Breast epithelium (tissue), 4 donors: ENCODE measurements around the gene C1QTNF8. TPM values are rescaled to one million over a fixed set of nuclear protein-coding genes. Genes with fewer than 3 reads are reported as not detected.

ENCODE experiments used
- DNase-seq, 2 donors: peaks; one replicate each; pipeline ENCODE4 v3.0.0-alpha.2; 2019; ENCODE audit warnings: low spot score in 2 of 2
- H3K27ac ChIP-seq, 2 donors: fragments of 200-600 bp; sonication (generic) in 1 of 2; one replicate each; pipeline ENCODE4 v1.5.1; 2016 to 2019; ENCODE audit warnings: mild to moderate bottlenecking in 1 of 2
- H3K27me3 ChIP-seq, 2 donors: fragments of 200-600 bp; sonication (generic) in 1 of 2; one replicate each; pipeline versions ENCODE4 v1.5.1 to v1.6.0; 2017 to 2019; ENCODE audit warnings: control low read depth in 1 of 2, mild to moderate bottlenecking in 1 of 2
- H3K36me3 ChIP-seq: fragments of 200-600 bp; one replicate; pipeline ENCODE4 v1.5.1; 2019
- H3K4me1 ChIP-seq, 2 donors: fragments of 200-600 bp; sonication (generic); one replicate each; pipeline ENCODE4 v1.5.1; 2016 to 2019; ENCODE audit warnings: control low read depth in 1 of 2
- H3K4me3 ChIP-seq, 3 donors: fragments of 200-600 bp; sonication (generic); 1 replicate in 2 of 3; 2 replicates in 1 of 3; pipeline ENCODE4 v1.5.1; 2016 to 2019; ENCODE audit warnings: mild to moderate bottlenecking in 3 of 3, moderate library complexity in 2 of 3
- H3K9me3 ChIP-seq, 2 donors: fragments of 200-600 bp; sonication (generic) in 1 of 2; one replicate each; pipeline ENCODE4 v1.5.1; 2016 to 2019; ENCODE audit warnings: control low read depth in 1 of 2
- CTCF ChIP-seq, 3 donors: fragments of 450-650 bp; IDR thresholded peaks; one replicate each; pipeline ENCODE4 v1.5.1; 2016 to 2017; ENCODE audit warnings: antibody characterized with exemption in 3 of 3, mild to moderate bottlenecking in 3 of 3, moderate library complexity in 3 of 3
- POLR2A ChIP-seq: fragments of 450-650 bp; IDR thresholded peaks from one replicate; pipeline ENCODE4 v1.6.1; 2016; ENCODE audit warnings: antibody characterized with exemption, mild to moderate bottlenecking, moderate library complexity
- POLR2AphosphoS5 ChIP-seq, 3 donors: sonication (generic); formaldehyde crosslinking; IDR thresholded peaks; one replicate each; pipeline ENCODE4 v1.6.1; 2017; ENCODE audit warnings: antibody characterized with exemption in 3 of 3
- intact Hi-C: fragments of 100-400 bp; cut with DNase I; formaldehyde crosslinking; loops from one replicate; pipeline ENCODE4 v1.15.1; 2023; ENCODE audit warnings: low total_unique reads
- total RNA-seq, 3 donors: library from RNA; depleted of rRNA; stranded (reverse); fragments of >200 nt; gene quantifications; one replicate each; pipeline ENCODE4 v1.1.0, GENCODE V29; 2016

Gene C1QTNF8
- total RNA-seq, result not detected

GRCh38 chr16:1096169-1097082, at the start of gene C1QTNF8:
TSS of gene C1QTNF8 (minus strand) at chr16:1096244. CDS start at chr16:1094922, 1,322 bp downstream.
- Histone ChIP-seq H3K27me3 (peaks cover 0 to 86% of the 10 kb centered on the region in 2 donors), H3K36me3 (no peaks in the 10 kb centered on the region), H3K4me3 (no peak within 1 kb of the TSS), H3K4me1 (no peaks in the 10 kb centered on the region), H3K27ac (no peak within 1 kb of the TSS), H3K9me3 (no peaks in the 10 kb centered on the region)
- TF ChIP-seq POLR2AphosphoS5 (IDR thresholded peaks at IDR 0.05) (no peak), CTCF (IDR thresholded peaks at IDR 0.05) (no peak), POLR2A (no peak)
- no peak for DNase-seq
- intact Hi-C loops, result no loop called here

GRCh38 chr16:1145383-1146100, 49.5 kb upstream of the C1QTNF8 start:
- Histone ChIP-seq H3K9me3 (peaks cover 3 to 6% of the 10 kb centered on the region in 2 donors), H3K4me3 (no peak overlapping the region), H3K4me1 (no peaks in the 10 kb centered on the region), H3K27ac (no peak overlapping the region), H3K27me3 (peaks cover 0 to 69% of the 10 kb centered on the region in 2 donors), H3K36me3 (no peaks in the 10 kb centered on the region)
- no peak for DNase-seq
- TF ChIP-seq CTCF (IDR thresholded peaks at IDR 0.05), result no peak
- TF ChIP-seq POLR2A, result no peak
- TF ChIP-seq POLR2AphosphoS5 (IDR thresholded peaks at IDR 0.05), result no peak
- intact Hi-C loops, result no loop called here

GRCh38 chr16:1144476-1145382, 48.7 kb upstream of the C1QTNF8 start:
- Histone ChIP-seq H3K36me3 (no peaks in the 10 kb centered on the region), H3K4me1 (no peaks in the 10 kb centered on the region), H3K27me3 (peaks cover 0 to 67% of the 10 kb centered on the region in 2 donors), H3K9me3 (peaks cover 3 to 6% of the 10 kb centered on the region in 2 donors), H3K4me3 (no peak overlapping the region), H3K27ac (no peak overlapping the region)
- no peak for DNase-seq
- intact Hi-C loops, result no loop called here
- TF ChIP-seq POLR2AphosphoS5 (IDR thresholded peaks at IDR 0.05) (no peak), CTCF (IDR thresholded peaks at IDR 0.05) (no peak), POLR2A (no peak)

GRCh38 chr16:1143761-1144450, 47.9 kb upstream of the C1QTNF8 start:
- Histone ChIP-seq H3K27ac (no peak overlapping the region), H3K27me3 (peaks cover 0 to 64% of the 10 kb centered on the region in 2 donors), H3K4me3 (no peak overlapping the region), H3K4me1 (no peaks in the 10 kb centered on the region), H3K9me3 (peaks cover 3 to 6% of the 10 kb centered on the region in 2 donors), H3K36me3 (no peaks in the 10 kb centered on the region)
- TF ChIP-seq CTCF (IDR thresholded peaks at IDR 0.05), result no peak
- no peak for TF ChIP-seq POLR2AphosphoS5 (IDR thresholded peaks at IDR 0.05)
- no peak for TF ChIP-seq POLR2A
- no peak for DNase-seq
- intact Hi-C loops, result no loop called here
